Astrocyte of the spinal cord (primary cell): Measurements from ENCODE around the gene SNED1.

Experiments used
- DNase-seq: peaks from one replicate; pipeline ENCODE4 v3.0.0; 2011; ENCODE audit warnings: low read depth, low spot score
- H3K4me3 ChIP-seq: 2 replicates; pipeline ENCODE4 v1.5.1; 2011; ENCODE audit warnings: low read depth, mild to moderate bottlenecking, low read length, moderate library complexity
- CTCF ChIP-seq: IDR thresholded peaks from 2 replicates; pipeline ENCODE4 v1.5.1; 2012; ENCODE audit warnings: low read depth, mild to moderate bottlenecking, low read length, inconsistent platforms
- in situ Hi-C: cut with HindIII; loops from 2 replicates; pipeline ENCODE4 v1.10.0; 2017; ENCODE audit warnings: low sequenced_read_pairs

The SNED1 gene

GRCh38 chr2:241066171-241066892, 67.9 kb downstream of the SNED1 start:
- DNase-seq = no peak
- H3K4me3 ChIP-seq = no peak overlapping the region
- in situ Hi-C loops = no loop called here
- no peak for TF ChIP-seq CTCF

- no peak overlapping the region for H3K4me3 ChIP-seq
- in situ Hi-C loops = no loop called here
- peak; percentile 22 for TF ChIP-seq CTCF
- DNase-seq = no peak
These were observed 68.5 kb downstream of the SNED1 start for GRCh38 chr2:241066893-241067341.

- in situ Hi-C loops = no loop called here
- TF ChIP-seq CTCF = no peak
- DNase-seq = no peak
- no peak overlapping the region for H3K4me3 ChIP-seq
These were observed 69.2 kb downstream of the SNED1 start for GRCh38 chr2:241067501-241068135.

- no peak for TF ChIP-seq CTCF
- DNase-seq = no peak
- in situ Hi-C loops = no loop called here
- H3K4me3 ChIP-seq = no peak overlapping the region
These were observed 69.9 kb downstream of the SNED1 start for GRCh38 chr2:241068136-241068941.

- DNase-seq = no peak
- H3K4me3 ChIP-seq = no peak overlapping the region
- in situ Hi-C loops = no loop called here
- TF ChIP-seq CTCF = no peak
These were observed 70.8 kb downstream of the SNED1 start for GRCh38 chr2:241068942-241069810.

- no peak for TF ChIP-seq CTCF
- no peak for DNase-seq
- in situ Hi-C loops = no loop called here
- H3K4me3 ChIP-seq = no peak overlapping the region
These were observed 71.4 kb downstream of the SNED1 start for GRCh38 chr2:241069821-241070281.
